Measurements from ENCODE around the gene CECR2.
"Not testable (repeated sequence)": the region's sequence is repeated elsewhere in the genome, so short reads cannot be mapped to it uniquely, and the experiment has no call there.

CECR2 gene

DNA sequence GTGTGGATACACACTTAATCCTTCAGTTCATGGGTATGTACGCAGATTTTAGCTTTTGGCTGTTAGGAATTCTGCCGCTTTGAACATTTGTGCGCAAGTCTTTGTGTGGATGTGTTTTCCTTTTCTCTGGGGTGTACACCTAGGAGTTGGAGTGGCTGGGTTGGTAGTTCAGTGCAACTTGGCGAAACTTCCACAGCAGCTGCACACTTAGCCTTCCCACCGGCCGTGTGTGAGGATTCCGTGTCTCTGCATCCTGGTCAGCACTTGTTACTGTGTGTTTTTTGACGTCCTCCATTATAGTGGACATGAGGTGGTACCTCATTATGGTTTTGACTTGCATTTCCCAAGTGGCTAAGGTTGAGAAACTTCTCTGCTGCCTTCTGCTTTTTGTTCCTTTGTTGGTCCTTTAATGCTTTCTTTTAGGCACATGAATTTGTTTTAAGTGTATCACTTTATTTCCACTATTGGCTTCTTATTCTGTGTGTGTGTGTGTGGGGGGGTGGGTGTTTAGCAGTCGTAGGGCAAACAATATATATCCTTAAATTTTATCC lies 121.9 kb downstream of the CECR2 start:
- peaks cover 17% of the 10 kb centered on the region for H3K27me3 ChIP-seq (ENCODE audit: control insufficient read depth, insufficient read depth, low read length)
- no peak overlapping the region for H3K4me3 ChIP-seq (ENCODE audit: low read length)
- no peaks in the 10 kb centered on the region for H3K36me3 ChIP-seq (ENCODE audit: insufficient read depth, low read length)
- no peaks in the 10 kb centered on the region for H3K4me1 ChIP-seq (ENCODE audit: control insufficient read depth, insufficient read depth, low read length)
- no peak overlapping the region for H3K9ac ChIP-seq (ENCODE audit: low read depth, low read length)
- no peak overlapping the region for H3K4me2 ChIP-seq (ENCODE audit: low read length)
- no peaks in the 10 kb centered on the region for H3K9me3 ChIP-seq (replicated peaks; ENCODE audit: low read length)

DNA sequence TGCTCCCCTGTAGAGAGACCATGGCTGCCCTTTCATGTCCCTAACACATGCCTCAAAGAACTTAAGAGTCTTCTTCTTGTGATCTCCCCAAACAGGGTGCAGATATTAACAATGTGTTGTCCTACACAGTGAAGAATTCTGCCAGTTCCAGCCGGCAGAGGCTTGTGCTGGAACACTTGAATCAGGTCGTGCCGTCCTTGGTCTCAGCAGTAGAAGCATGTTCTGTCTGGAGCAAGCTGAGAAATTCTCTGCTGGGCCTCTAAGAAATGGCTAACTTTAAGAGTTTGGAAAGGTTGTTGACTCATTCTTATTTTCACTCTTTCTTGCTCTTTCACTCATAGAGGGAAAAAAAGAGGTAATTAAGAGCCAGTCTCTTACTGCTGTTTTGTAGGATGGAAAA lies 123.0 kb downstream of the CECR2 start:
- Histone ChIP-seq H3K9ac (ENCODE audit: low read depth, low read length) (no peak overlapping the region), H3K4me2 (ENCODE audit: low read length) (no peak overlapping the region), H3K27me3 (ENCODE audit: control insufficient read depth, insufficient read depth, low read length) (peaks cover 11% of the 10 kb centered on the region), H3K36me3 (ENCODE audit: insufficient read depth, low read length) (no peaks in the 10 kb centered on the region), H3K4me1 (ENCODE audit: control insufficient read depth, insufficient read depth, low read length) (no peaks in the 10 kb centered on the region), H3K4me3 (ENCODE audit: low read length) (no peak overlapping the region), H3K9me3 (replicated peaks; ENCODE audit: low read length) (no peaks in the 10 kb centered on the region)

DNA sequence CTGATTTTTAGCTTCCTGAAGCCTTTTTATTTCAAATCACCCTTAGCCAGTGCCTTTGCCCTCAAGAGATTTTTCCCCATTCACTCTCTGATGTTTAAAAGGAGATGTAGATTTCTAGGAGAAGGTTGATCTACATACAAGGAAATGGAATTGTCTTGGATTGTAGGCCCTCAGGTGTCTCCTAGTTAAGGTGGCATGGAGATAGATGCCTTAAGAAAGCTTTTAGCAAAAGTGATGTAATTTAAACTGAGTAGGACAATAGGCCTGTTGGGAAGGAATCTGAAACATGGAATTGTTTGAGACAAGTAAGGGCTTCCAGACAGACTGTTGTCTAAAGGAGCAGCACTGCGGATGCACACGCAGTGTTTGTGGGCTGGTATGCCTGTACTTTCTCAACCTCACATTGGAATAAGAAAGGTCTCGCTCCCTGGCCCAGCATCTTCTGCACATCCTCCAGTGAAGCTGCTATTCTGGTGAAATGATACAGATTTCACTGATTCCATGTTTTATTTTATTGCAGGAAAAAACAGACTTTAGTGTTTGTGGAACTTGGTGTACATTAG lies 124.2 kb downstream of the CECR2 start:
- Histone ChIP-seq H3K9ac (ENCODE audit: low read depth, low read length) (no peak overlapping the region), H3K4me3 (ENCODE audit: low read length) (no peak overlapping the region), H3K4me1 (ENCODE audit: control insufficient read depth, insufficient read depth, low read length) (no peaks in the 10 kb centered on the region), H3K4me2 (ENCODE audit: low read length) (no peak overlapping the region), H3K27me3 (ENCODE audit: control insufficient read depth, insufficient read depth, low read length) (peaks cover 11% of the 10 kb centered on the region), H3K9me3 (replicated peaks; ENCODE audit: low read length) (no peaks in the 10 kb centered on the region), H3K36me3 (ENCODE audit: insufficient read depth, low read length) (no peaks in the 10 kb centered on the region)

DNA sequence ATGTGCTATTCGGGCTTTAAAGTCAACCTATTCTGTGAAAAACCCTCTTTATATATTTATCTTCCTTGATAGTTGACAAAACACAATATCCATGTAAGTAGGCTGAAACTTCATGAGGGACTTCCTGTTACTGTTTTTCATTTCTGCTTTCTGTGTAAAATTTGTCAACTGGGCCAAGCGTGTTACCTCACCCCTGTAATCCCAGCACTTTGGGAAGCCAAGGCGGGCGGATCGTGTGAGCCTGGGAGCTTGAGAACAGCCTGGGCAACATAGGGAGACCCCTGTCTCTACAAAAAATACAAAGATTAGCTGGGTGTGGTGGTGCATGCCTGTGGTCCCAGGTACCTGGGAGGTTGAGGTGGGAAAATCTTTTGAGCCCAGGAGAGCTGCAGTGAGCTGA lies 127.6 kb downstream of the CECR2 start:
- Histone ChIP-seq H3K4me2 (ENCODE audit: low read length) (no peak overlapping the region), H3K27me3 (ENCODE audit: control insufficient read depth, insufficient read depth, low read length) (peaks cover 6% of the 10 kb centered on the region), H3K36me3 (ENCODE audit: insufficient read depth, low read length) (no peaks in the 10 kb centered on the region), H3K9ac (ENCODE audit: low read depth, low read length) (no peak overlapping the region), H3K4me1 (ENCODE audit: control insufficient read depth, insufficient read depth, low read length) (no peaks in the 10 kb centered on the region), H3K4me3 (ENCODE audit: low read length) (no peak overlapping the region), H3K9me3 (replicated peaks; ENCODE audit: low read length) (no peaks in the 10 kb centered on the region)

DNA sequence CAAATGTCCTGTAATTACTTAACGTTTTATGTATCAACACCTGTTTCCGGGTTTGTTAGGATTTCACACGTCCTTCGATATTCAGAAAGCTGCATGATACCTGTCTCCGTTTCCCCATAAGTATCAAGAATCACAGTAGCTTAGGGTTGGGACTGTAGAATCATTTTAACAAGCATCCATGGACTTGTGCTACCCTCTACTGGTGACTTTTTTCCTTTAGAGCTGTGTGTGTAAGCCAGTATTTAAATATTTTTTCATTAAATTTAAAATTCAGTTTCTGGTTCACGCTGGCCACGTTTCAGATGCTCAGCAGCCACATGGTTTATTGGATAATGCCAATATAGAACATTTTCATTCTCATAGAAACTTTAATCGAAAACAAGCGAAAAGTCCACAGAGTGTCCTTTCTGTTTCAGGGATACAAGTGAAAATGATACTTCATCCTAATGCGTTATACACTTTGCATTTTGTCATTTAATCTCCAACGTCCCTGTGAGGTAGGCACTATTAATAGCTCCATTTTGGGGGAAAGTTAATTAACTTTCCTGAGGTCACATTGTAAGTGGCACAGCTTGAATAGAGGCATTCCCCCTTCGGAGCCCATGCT lies 132.5 kb downstream of the CECR2 start:
- H3K4me1 ChIP-seq (ENCODE audit: control insufficient read depth, insufficient read depth, low read length) = no peaks in the 10 kb centered on the region
- H3K36me3 ChIP-seq (ENCODE audit: insufficient read depth, low read length) = no peaks in the 10 kb centered on the region
- no peak overlapping the region for H3K9ac ChIP-seq (ENCODE audit: low read depth, low read length)
- H3K9me3 ChIP-seq (replicated peaks; ENCODE audit: low read length) = no peaks in the 10 kb centered on the region
- no peaks in the 10 kb centered on the region for H3K27me3 ChIP-seq (ENCODE audit: control insufficient read depth, insufficient read depth, low read length)
- no peak overlapping the region for H3K4me3 ChIP-seq (ENCODE audit: low read length)
- H3K4me2 ChIP-seq (ENCODE audit: low read length) = no peak overlapping the region

DNA sequence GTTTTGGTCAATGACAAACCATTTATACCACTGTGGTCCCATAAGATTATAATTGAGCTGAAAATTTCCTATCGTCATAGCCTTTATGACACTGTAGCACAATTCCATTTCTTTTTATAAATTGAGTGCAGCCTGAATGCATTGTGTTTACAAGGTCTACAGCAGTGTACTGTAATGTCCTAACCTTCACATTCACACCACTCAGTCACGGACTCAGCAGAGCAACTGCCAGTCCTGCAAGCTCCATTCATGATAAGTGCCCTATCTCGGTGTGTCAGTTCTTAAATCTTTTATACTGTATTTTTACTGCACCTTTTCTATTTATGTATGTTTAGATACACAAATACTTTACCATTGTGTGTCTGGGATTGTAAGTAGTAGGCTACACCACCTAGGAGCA lies 138.8 kb downstream of the CECR2 start:
- H3K4me3 ChIP-seq (ENCODE audit: low read length) = no peak overlapping the region
- no peak overlapping the region for H3K4me2 ChIP-seq (ENCODE audit: low read length)
- H3K36me3 ChIP-seq (ENCODE audit: insufficient read depth, low read length) = no peaks in the 10 kb centered on the region
- H3K9ac ChIP-seq (ENCODE audit: low read depth, low read length) = no peak overlapping the region
- H3K9me3 ChIP-seq (replicated peaks; ENCODE audit: low read length) = no peaks in the 10 kb centered on the region
- no peaks in the 10 kb centered on the region for H3K4me1 ChIP-seq (ENCODE audit: control insufficient read depth, insufficient read depth, low read length)
- H3K27me3 ChIP-seq (ENCODE audit: control insufficient read depth, insufficient read depth, low read length) = peaks cover 6% of the 10 kb centered on the region

DNA sequence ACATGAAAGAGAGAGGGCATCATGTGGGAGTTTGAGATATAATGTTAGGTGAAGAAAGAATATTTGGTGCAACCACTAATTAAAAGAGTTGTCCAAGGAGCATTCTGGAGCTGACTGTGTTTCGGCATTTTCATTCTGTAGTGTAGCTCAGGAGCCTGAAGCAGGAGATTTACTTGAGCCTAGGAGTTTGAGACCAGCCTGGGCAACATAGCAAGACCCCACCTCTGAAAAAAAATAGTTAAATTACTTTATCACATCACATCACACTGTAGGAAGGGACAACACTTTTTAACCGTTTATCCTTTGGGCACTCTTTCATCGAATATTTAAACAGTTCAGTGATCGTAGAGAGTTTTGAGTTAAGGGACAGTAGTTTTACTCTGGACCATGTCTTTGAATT lies 143.7 kb downstream of the CECR2 start:
- Histone ChIP-seq H3K9me3 (replicated peaks; ENCODE audit: low read length) (no peaks in the 10 kb centered on the region), H3K9ac (ENCODE audit: low read depth, low read length) (no peak overlapping the region), H3K4me2 (ENCODE audit: low read length) (no peak overlapping the region), H3K27me3 (ENCODE audit: control insufficient read depth, insufficient read depth, low read length) (peaks cover 18% of the 10 kb centered on the region), H3K4me3 (ENCODE audit: low read length) (no peak overlapping the region), H3K4me1 (ENCODE audit: control insufficient read depth, insufficient read depth, low read length) (no peaks in the 10 kb centered on the region), H3K36me3 (ENCODE audit: insufficient read depth, low read length) (no peaks in the 10 kb centered on the region)

DNA sequence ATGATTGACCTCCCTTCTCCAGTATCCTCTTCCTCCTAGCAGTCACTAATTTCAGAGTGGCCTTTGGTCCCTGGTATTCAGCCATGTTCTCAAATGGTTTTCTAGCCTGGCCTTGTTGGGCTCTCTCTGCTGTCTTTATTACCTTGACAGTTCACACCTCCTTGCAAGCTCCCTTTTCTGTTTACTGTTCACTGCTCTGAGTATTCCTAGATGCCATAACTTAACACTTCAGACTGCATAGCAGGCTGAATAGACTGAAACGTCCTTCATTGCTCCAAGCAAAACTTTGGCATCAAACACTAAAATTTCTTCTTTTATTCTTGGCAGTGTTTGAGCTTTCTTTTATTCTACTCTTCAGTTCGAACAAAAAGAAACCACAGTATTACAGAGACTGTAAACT lies 144.4 kb downstream of the CECR2 start:
- H3K4me1 ChIP-seq (ENCODE audit: control insufficient read depth, insufficient read depth, low read length) = no peaks in the 10 kb centered on the region
- no peak overlapping the region for H3K9ac ChIP-seq (ENCODE audit: low read depth, low read length)
- H3K27me3 ChIP-seq (ENCODE audit: control insufficient read depth, insufficient read depth, low read length) = peaks cover 23% of the 10 kb centered on the region
- H3K4me2 ChIP-seq (ENCODE audit: low read length) = no peak overlapping the region
- no peak overlapping the region for H3K4me3 ChIP-seq (ENCODE audit: low read length)
- H3K9me3 ChIP-seq (replicated peaks; ENCODE audit: low read length) = no peaks in the 10 kb centered on the region
- H3K36me3 ChIP-seq (ENCODE audit: insufficient read depth, low read length) = no peaks in the 10 kb centered on the region

DNA sequence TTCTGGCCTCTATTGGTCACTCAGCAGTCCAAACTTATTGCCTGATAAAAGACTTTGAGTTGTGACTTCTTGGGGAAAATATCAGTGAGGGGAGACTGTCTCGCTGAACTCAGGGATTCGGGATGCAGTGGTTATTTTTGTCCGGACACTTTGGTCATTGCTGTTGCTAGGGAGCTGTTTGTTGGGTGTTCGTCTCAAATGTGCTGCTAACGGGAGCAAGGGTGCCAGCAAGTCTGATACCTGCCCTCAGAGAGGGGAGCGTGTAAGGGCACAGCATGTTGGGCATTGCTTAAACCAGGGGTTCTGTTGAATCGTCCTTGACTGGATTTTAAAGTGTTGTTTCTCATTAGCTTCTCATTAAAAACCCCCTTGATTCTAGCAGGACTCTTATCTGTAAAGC lies 144.8 kb downstream of the CECR2 start:
- no peak overlapping the region for H3K9ac ChIP-seq (ENCODE audit: low read depth, low read length)
- H3K4me3 ChIP-seq (ENCODE audit: low read length) = no peak overlapping the region
- H3K4me1 ChIP-seq (ENCODE audit: control insufficient read depth, insufficient read depth, low read length) = no peaks in the 10 kb centered on the region
- no peaks in the 10 kb centered on the region for H3K9me3 ChIP-seq (replicated peaks; ENCODE audit: low read length)
- H3K36me3 ChIP-seq (ENCODE audit: insufficient read depth, low read length) = no peaks in the 10 kb centered on the region
- H3K4me2 ChIP-seq (ENCODE audit: low read length) = no peak overlapping the region
- peaks cover 24% of the 10 kb centered on the region for H3K27me3 ChIP-seq (ENCODE audit: control insufficient read depth, insufficient read depth, low read length)

DNA sequence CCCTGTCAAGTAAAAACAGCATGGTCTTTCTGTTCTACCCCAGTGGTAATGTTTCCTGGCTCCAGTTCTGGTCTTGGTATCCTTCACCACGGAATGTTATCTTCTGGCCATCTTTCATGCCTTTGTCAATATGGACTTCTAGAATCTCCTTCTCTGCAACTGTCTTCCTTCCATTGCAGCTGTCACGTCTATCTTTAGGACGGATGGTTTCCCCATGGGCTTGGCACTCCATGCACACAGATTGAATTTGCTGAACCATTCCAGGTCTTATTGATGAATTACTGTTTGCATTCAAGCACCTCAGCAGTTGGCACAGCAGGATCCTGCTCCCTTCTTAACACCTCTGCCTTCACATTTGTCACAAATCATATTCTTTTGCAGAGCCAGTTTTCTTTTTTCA lies 149.1 kb downstream of the CECR2 start:
- Histone ChIP-seq H3K9me3 (replicated peaks; ENCODE audit: low read length) (no peaks in the 10 kb centered on the region), H3K36me3 (ENCODE audit: insufficient read depth, low read length) (no peaks in the 10 kb centered on the region), H3K4me2 (ENCODE audit: low read length) (no peak overlapping the region), H3K4me3 (ENCODE audit: low read length) (no peak overlapping the region), H3K4me1 (ENCODE audit: control insufficient read depth, insufficient read depth, low read length) (no peaks in the 10 kb centered on the region), H3K9ac (ENCODE audit: low read depth, low read length) (no peak overlapping the region), H3K27me3 (ENCODE audit: control insufficient read depth, insufficient read depth, low read length) (peaks cover 15% of the 10 kb centered on the region)

DNA sequence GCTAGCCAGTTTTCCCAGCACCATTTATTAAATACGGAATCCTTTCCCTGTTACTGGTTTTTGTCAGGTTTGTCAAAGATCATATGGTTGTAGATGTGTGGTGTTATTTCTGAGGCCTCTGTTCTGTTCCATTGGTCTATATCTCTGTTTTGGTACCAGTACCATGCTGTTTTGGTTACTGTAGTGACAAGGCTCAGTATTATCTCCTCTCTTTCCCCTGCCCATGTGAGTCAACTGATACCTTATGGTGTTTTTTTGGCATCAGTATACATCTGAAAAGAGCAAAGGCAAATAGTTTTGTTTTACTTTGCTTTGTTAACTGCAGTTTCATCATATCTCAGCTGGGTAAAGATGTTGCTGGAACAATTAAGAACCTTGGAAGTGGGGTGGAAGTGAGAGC lies 152.7 kb downstream of the CECR2 start:
- not testable (repeated sequence) for H3K36me3 ChIP-seq (ENCODE audit: insufficient read depth, low read length); H3K4me2 ChIP-seq (ENCODE audit: low read length)

DNA sequence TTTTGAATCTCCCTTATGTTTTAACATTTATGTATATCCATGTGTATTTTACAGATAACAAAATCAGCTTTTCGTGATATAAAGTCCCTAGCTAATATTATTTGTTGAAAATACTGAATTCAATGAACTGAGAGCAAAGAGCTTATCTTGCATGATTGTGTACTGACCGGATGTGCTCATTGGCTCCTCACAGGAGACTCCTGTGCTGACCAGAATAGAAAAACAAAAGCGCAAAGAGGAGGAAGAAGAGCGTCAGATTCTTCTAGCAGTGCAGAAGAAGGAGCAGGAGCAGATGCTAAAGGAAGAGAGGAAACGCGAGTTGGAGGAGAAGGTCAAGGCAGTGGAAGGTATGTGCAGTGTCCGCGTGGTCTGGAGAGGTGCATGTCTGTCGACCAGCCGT lies 154.7 kb downstream of the CECR2 start:
- no peak overlapping the region for H3K9ac ChIP-seq (ENCODE audit: low read depth, low read length)
- H3K4me2 ChIP-seq (ENCODE audit: low read length) = no peak overlapping the region
- H3K27me3 ChIP-seq (ENCODE audit: control insufficient read depth, insufficient read depth, low read length) = peaks cover 2% of the 10 kb centered on the region
- no peaks in the 10 kb centered on the region for H3K9me3 ChIP-seq (replicated peaks; ENCODE audit: low read length)
- H3K4me3 ChIP-seq (ENCODE audit: low read length) = no peak overlapping the region
- no peaks in the 10 kb centered on the region for H3K4me1 ChIP-seq (ENCODE audit: control insufficient read depth, insufficient read depth, low read length)
- H3K36me3 ChIP-seq (ENCODE audit: insufficient read depth, low read length) = no peaks in the 10 kb centered on the region

More for the DNA sequence above, 152.7 kb downstream of the CECR2 start:
- not testable (repeated sequence) for H3K9ac ChIP-seq (ENCODE audit: low read depth, low read length); H3K27me3 ChIP-seq (ENCODE audit: control insufficient read depth, insufficient read depth, low read length); H3K4me1 ChIP-seq (ENCODE audit: control insufficient read depth, insufficient read depth, low read length); H3K9me3 ChIP-seq (replicated peaks; ENCODE audit: low read length); H3K4me3 ChIP-seq (ENCODE audit: low read length)
